ENCODE results near the gene WDSUB1.

WDSUB1 gene

DNA sequence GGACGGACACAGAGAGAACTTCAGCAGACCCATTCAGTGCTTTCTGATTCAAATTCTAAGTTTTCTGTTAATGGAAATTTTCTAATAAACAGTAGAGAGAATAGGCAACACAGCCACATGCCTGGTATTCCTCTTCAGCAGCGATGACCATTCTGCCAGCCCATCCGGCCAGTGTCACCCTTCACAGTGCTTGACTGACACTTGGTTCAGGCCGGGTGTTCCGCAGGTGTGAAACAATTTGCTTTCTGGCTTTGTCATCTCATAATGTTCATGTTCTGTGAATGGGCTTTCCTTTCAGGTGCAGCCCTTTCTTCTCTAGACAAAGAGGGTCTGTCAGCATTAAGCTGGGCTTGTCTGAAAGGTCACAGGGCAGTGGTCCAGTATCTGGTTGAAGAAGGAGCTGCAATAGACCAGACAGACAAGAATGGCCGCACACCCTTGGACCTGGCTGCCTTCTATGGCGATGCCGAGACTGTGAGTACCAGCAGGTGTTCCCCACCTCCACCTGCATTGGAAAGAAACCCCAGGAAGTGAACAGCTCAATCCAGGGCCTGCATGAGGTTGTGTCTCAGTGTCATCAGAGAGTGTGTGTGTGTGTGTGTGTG is 67.0 kb downstream of the WDSUB1 start:
- POLR2A ChIA-PET = no interaction called here
- DNase-seq (ENCODE audit: extremely low spot score) = no peak
- no peak for TF ChIP-seq CTCF (IDR thresholded peaks at IDR 0.05; ENCODE audit: control extremely low read depth, extremely low read depth, low read depth, missing control alignments)
- CTCF ChIA-PET = interaction anchor here (0.8 kb wide), 1 partner anchor 10 kb away, joined by 3 read pairs; no protein-coding TSS in a partner anchor

- ChIA-PET CTCF (interaction anchor here (0.8 kb wide), 1 partner anchor 9 kb away, joined by 3 read pairs; no protein-coding TSS in a partner anchor), POLR2A (no interaction called here)
- no peak for TF ChIP-seq CTCF (IDR thresholded peaks at IDR 0.05; ENCODE audit: control extremely low read depth, extremely low read depth, low read depth, missing control alignments)
- DNase-seq (ENCODE audit: extremely low spot score) = no peak
These were observed 68.1 kb downstream of the WDSUB1 start for GRCh38 chr2:159218389-159218788.

- TF ChIP-seq CTCF (IDR thresholded peaks at IDR 0.05; ENCODE audit: control extremely low read depth, extremely low read depth, low read depth, missing control alignments) = no peak
- CTCF ChIA-PET = no interaction called here
- POLR2A ChIA-PET = no interaction called here
- no peak for DNase-seq (ENCODE audit: extremely low spot score)
These were observed 68.8 kb downstream of the WDSUB1 start for GRCh38 chr2:159217676-159218075.

DNA sequence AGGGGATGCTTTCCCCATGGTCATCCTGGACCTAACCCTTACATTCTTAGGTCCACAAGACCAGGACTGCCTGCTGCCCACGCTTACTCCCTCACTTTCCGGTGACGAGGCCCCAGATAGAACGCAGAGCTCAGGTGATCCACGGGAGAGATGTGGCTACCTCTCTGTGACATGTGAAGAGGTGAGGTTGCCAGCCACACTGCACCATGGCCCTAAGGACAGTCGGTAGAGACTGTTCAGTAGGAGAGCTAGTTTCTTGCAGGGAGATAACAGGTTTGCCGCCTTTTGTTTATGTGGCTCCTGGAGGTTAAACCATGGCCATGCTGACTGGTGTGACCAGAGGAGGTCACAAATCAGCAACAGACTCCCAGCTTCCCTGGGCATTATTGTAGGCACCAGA is 71.4 kb downstream of the WDSUB1 start:
- ChIA-PET CTCF (interaction anchor here (1.2 to 3.3 kb wide), 3 partner anchors 11 to 26 kb away, joined by 3 to 10 read pairs (median 3); no protein-coding TSS in a partner anchor), POLR2A (no interaction called here)
- no peak for TF ChIP-seq CTCF (IDR thresholded peaks at IDR 0.05; ENCODE audit: control extremely low read depth, extremely low read depth, low read depth, missing control alignments)
- DNase-seq (ENCODE audit: extremely low spot score) = no peak

DNA sequence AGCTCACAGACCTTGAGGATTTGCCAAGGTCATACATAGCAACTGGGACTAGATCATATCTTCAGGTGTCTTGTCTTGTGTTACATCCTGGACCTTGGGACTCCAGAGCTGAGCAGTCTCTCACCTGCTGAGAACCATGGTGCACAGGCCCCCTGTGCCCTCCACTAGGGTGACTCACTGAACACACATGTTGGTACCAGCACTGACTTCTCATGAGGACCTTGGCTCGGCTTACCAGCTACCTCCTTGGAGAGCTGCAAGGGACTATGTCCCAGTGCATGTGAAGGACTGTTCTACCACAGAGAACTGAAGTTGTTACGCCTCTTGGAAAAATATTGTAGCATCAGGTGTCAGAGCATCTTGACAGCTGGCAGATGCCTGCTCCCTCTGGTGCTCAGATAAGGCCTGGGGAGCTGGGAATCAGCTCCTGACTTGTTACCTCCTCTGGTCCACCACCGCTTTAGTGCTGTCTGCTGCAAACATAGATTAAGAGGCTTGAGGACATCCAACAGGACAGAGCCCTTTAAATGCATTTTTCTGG is 72.1 kb downstream of the WDSUB1 start:
- CTCF ChIA-PET = interaction anchor here (1.2 to 3.3 kb wide), 3 partner anchors 12 to 26 kb away, joined by 3 to 10 read pairs (median 3); no protein-coding TSS in a partner anchor
- TF ChIP-seq CTCF (IDR thresholded peaks at IDR 0.05; ENCODE audit: control extremely low read depth, extremely low read depth, low read depth, missing control alignments) = no peak
- POLR2A ChIA-PET = no interaction called here
- DNase-seq (ENCODE audit: extremely low spot score) = no peak

GRCh38 chr2:159213296-159213695 is 73.2 kb downstream of the WDSUB1 start:
- ChIA-PET CTCF (interaction anchor here (3.3 kb wide), 1 partner anchor 13 kb away, joined by 10 read pairs; no protein-coding TSS in a partner anchor), POLR2A (no interaction called here)
- no peak for DNase-seq (ENCODE audit: extremely low spot score)
- no peak for TF ChIP-seq CTCF (IDR thresholded peaks at IDR 0.05; ENCODE audit: control extremely low read depth, extremely low read depth, low read depth, missing control alignments)

Data from GM10248 (cell line).